B cell (primary cell): ENCODE results near the gene KRTAP10-1. TPM values are rescaled to one million over a fixed set of nuclear protein-coding genes. Genes with fewer than 3 reads are reported as not detected.

Experiments used
- ATAC-seq: fragments of 200-7000 bp; cut with Tn5 transposase; one replicate; pipeline ENCODE4 v1.10.0; 2021; ENCODE audit warnings: low read depth, mild to moderate bottlenecking, moderate number of reproducible peaks, moderate library complexity
- CTCF ChIA-PET: fragments of 350-600 bp; sonication (Branson Sonifier 250); formaldehyde crosslinking; loops from one replicate; lab custom pipeline; 2021; ENCODE audit warnings: antibody characterized with exemption, inconsistent platforms; lab: Charles Lee
- POLR2A ChIA-PET: fragments of 350-600 bp; sonication (Branson Sonifier 250); formaldehyde crosslinking; loops from one replicate; lab custom pipeline; 2021; ENCODE audit warnings: antibody characterized with exemption; lab: Charles Lee
- DNase-seq: peaks from one replicate; pipeline ENCODE4 v3.0.0; 2013
- H2AFZ ChIP-seq: 2 replicates; pipeline ENCODE4 v1.6.1; 2012; ENCODE audit warnings: mild to moderate bottlenecking, low read depth, low read length; ENCODE audit not compliant: insufficient read depth, poor library complexity, severe bottlenecking
- H3K27ac ChIP-seq, 2 donors: 1 replicate in 1 of 2; 2 replicates in 1 of 2; pipeline ENCODE4 v1.5.1; 2012 to 2013; ENCODE audit warnings: low read length in 2 of 2, mild to moderate bottlenecking in 2 of 2, moderate library complexity in 1 of 2
- H3K27me3 ChIP-seq, 4 experiments: fragments of 200-600 bp in 1 of 4; sonication (generic) in 1 of 4; replicated peaks in 1 of 4; 1 replicate in 2 of 4; 2 replicates in 2 of 4; pipeline versions ENCODE4 v1.6.1 to v1.7.0; 2013 to 2016; ENCODE audit warnings: low read length in 3 of 4, mild to moderate bottlenecking in 2 of 4, mixed read lengths in 1 of 4, moderate library complexity in 1 of 4; ENCODE audit not compliant: insufficient read depth in 4 of 4, control insufficient read depth in 3 of 4; ENCODE audit errors: control extremely low read depth in 1 of 4
- H3K36me3 ChIP-seq, 2 experiments: replicated peaks in 1 of 2; 1 replicate in 1 of 2; 2 replicates in 1 of 2; pipeline versions ENCODE4 v1.6.1 to v1.7.1; 2013; ENCODE audit warnings: low read length in 1 of 2; ENCODE audit not compliant: insufficient read depth in 2 of 2, control insufficient read depth in 1 of 2; ENCODE audit errors: control extremely low read depth in 1 of 2, extremely low read depth in 1 of 2
- H3K4me1 ChIP-seq, 2 donors: fragments of 200-600 bp in 1 of 2; sonication (generic) in 1 of 2; 1 replicate in 1 of 2; 2 replicates in 1 of 2; pipeline versions ENCODE4 v1.5.1 to v1.6.1; 2013 to 2017; ENCODE audit warnings: low read length in 2 of 2; ENCODE audit not compliant: control insufficient read depth in 2 of 2, insufficient read depth in 2 of 2
- H3K4me2 ChIP-seq: replicated peaks from 2 replicates; pipeline ENCODE3; 2012; ENCODE audit warnings: mild to moderate bottlenecking, low read depth, low read length; ENCODE audit not compliant: poor library complexity, severe bottlenecking
- H3K4me3 ChIP-seq, 5 experiments: fragments of 200-600 bp in 1 of 5; sonication (generic) in 1 of 5; 1 replicate in 3 of 5; 2 replicates in 2 of 5; pipeline versions ENCODE4 v1.5.1 to v1.7.0; 2011 to 2016; ENCODE audit warnings: low read length in 4 of 5, mild to moderate bottlenecking in 4 of 5, low read depth in 2 of 5, control low read depth in 1 of 5, moderate library complexity in 1 of 5; ENCODE audit not compliant: insufficient read depth in 1 of 5; ENCODE audit errors: control extremely low read depth in 1 of 5, extremely low read depth in 1 of 5
- H3K79me2 ChIP-seq: fragments of 200-600 bp; sonication (generic); one replicate; pipeline ENCODE4 v1.6.0; 2016; ENCODE audit warnings: low read length; ENCODE audit not compliant: control insufficient read depth, insufficient read depth
- H3K9ac ChIP-seq: fragments of 200-600 bp; sonication (generic); 2 replicates; pipeline ENCODE4 v1.6.1; 2017; ENCODE audit warnings: mild to moderate bottlenecking, low read length, moderate library complexity
- H3K9me3 ChIP-seq, 3 donors: one replicate each; pipeline versions ENCODE4 v1.6.1 to v1.7.1; 2013; ENCODE audit warnings: low read length in 2 of 3; ENCODE audit not compliant: control insufficient read depth in 2 of 3, insufficient read depth in 1 of 3; ENCODE audit errors: control extremely low read depth in 1 of 3
- H4K20me1 ChIP-seq: 2 replicates; pipeline ENCODE4 v1.6.0; 2012; ENCODE audit warnings: mild to moderate bottlenecking, low read length; ENCODE audit not compliant: insufficient read depth, control insufficient read depth, poor library complexity, severe bottlenecking
- H3K27ac Mint-ChIP-seq: one replicate; pipeline ENCODE4 v1.8.0; 2021; ENCODE audit warnings: mixed read lengths
- H3K27me3 Mint-ChIP-seq: one replicate; pipeline ENCODE4 v1.8.0; 2021; ENCODE audit warnings: mixed read lengths
- H3K4me1 Mint-ChIP-seq: one replicate; pipeline ENCODE4 v1.8.0; 2021; ENCODE audit warnings: mixed read lengths
- H3K4me3 Mint-ChIP-seq: one replicate; pipeline ENCODE4 v1.8.0; 2021; ENCODE audit warnings: mixed read lengths
- H3K9me3 Mint-ChIP-seq: one replicate; pipeline ENCODE4 v1.8.0; 2022; ENCODE audit warnings: mixed read lengths; ENCODE audit not compliant: insufficient read depth
- EZH2 ChIP-seq: IDR thresholded peaks from 2 replicates; pipeline ENCODE4 v1.6.1; 2012; ENCODE audit warnings: borderline replicate concordance, low read depth, mild to moderate bottlenecking, moderate library complexity, low read length; ENCODE audit not compliant: insufficient read depth, poor library complexity, severe bottlenecking
- WGBS: methylation state at CpG from one replicate; pipeline ENCODE4 v1.1.5; 2013; ENCODE audit warnings: missing lambda C conversion rate; ENCODE audit not compliant: insufficient coverage; 5-methylcytosine and 5-hydroxymethylcytosine counted together
- intact Hi-C: fragments of 100-400 bp; cut with micrococcal nuclease; formaldehyde crosslinking; loops from one replicate; pipeline ENCODE4 v1.10.0; 2022
- polyA plus RNA-seq: library from polyadenylated mRNA; depleted of rRNA; stranded (reverse); fragments of >200 nt; gene quantifications from 2 replicates; pipeline ENCODE4 v1.2.3, GENCODE V29; 2012
- total RNA-seq, 2 donors: library from RNA; stranded (reverse); fragments of 120-200 nt in 1 of 2; gene quantifications; 1 replicate in 1 of 2; 2 replicates in 1 of 2; pipeline versions ENCODE4 v1.2.3 to v1.2.4, GENCODE V29; 2013 to 2022
- TF ChIP-seq, protein P1 (sequence below): fragments of 200-600 bp; IDR thresholded peaks from one replicate; pipeline ENCODE4 v1.8.0; 2022; ENCODE audit warnings: antibody characterized with exemption, mild to moderate bottlenecking

KRTAP10-1 gene
- total and polyA plus RNA-seq, 2 donors (not counting 1 experiment from before 2014, with no cell fraction given): not detected

DNA sequence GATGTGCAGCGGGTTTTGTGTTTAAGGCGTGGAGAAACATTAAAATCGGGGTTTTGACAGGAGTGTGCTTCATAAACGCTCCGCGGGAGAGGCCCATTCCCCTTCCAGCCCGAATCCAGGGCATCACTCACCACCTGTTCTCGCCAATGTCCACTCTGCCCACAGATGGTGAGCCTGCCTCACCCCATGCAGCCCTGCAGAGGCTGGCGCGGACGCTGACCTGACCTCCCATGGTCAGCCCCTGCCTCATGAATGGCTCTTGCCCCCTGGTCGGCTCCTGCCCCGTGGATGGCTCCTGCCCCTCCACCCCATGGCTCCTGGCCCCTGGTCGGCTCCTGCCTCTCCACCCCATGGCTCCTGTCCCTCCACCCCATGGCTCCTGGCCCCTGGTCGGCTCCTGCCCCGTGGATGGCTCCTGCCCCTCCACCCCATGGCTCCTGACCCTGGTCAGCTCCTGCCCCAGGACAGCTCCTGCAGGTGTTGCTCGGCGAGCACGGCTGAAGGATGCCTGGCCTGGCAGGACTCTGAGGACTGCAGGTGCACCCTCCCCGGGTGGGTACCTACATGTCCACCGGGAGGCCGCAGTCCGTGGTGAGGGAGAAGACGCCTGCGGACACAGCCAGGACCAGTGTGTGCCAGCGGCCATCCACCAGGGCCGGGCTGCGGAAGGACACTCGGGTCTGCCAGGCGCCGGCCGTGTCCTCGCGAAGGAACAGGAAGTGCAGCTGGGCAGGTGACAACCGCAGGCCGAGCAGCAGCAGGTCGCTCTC, 6.7 kb downstream of the KRTAP10-1 start:
- ATAC-seq: no peak

DNA sequence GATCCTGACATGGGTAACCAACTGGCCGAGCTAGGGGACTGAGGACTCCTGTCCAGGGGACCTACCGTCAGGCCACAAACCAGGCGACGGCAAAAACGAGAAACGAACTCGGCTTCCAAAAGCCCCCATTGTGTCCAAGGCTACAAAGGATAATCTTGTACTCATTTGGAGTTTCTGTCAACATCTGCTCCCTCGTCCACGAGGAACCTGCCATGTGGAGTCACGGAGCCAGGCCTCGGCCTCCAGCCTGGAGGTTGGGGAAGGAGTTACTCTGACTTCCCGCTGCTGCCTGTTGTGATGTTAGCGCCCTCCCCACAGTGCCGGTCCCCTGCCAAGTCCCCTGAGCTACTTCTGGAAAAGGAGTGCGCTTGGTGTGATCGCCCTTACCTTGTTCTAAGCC, 7.3 kb downstream of the KRTAP10-1 start:
- Histone ChIP-seq H3K4me2 (no peak overlapping the region), H3K27ac (no peak overlapping the region), H2AFZ (no peak overlapping the region), H3K4me1 (no peaks in the 10 kb centered on the region), H3K9me3 (peaks cover 0 to 3% (median 0%) of the 10 kb centered on the region in 3 donors), H4K20me1 (no peaks in the 10 kb centered on the region), H3K27me3 (no peaks in the 10 kb centered on the region), H3K4me3 (no peak overlapping the region), H3K79me2 (no peaks in the 10 kb centered on the region), H3K9ac (no peak overlapping the region), H3K36me3 (no peaks in the 10 kb centered on the region)
- intact Hi-C loops: no loop called here
- Mint-ChIP-seq H3K27me3 (peaks cover 14% of the 10 kb centered on the region), H3K27ac (no peak overlapping the region), H3K4me1 (no peaks in the 10 kb centered on the region), H3K4me3 (no peak overlapping the region), H3K9me3 (no peaks in the 10 kb centered on the region)
- no peak for TF ChIP-seq EZH2
- TF ChIP-seq, protein P1, sequence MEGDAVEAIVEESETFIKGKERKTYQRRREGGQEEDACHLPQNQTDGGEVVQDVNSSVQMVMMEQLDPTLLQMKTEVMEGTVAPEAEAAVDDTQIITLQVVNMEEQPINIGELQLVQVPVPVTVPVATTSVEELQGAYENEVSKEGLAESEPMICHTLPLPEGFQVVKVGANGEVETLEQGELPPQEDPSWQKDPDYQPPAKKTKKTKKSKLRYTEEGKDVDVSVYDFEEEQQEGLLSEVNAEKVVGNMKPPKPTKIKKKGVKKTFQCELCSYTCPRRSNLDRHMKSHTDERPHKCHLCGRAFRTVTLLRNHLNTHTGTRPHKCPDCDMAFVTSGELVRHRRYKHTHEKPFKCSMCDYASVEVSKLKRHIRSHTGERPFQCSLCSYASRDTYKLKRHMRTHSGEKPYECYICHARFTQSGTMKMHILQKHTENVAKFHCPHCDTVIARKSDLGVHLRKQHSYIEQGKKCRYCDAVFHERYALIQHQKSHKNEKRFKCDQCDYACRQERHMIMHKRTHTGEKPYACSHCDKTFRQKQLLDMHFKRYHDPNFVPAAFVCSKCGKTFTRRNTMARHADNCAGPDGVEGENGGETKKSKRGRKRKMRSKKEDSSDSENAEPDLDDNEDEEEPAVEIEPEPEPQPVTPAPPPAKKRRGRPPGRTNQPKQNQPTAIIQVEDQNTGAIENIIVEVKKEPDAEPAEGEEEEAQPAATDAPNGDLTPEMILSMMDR: no peak
- WGBS: 95% methylated on average over 16 of the region's 16 CpGs
- CTCF ChIA-PET: no interaction called here
- DNase-seq (no peak), ATAC-seq (no peak)
- POLR2A ChIA-PET: no interaction called here

More for the DNA sequence above, 6.7 kb downstream of the KRTAP10-1 start:
- H3K9me3 ChIP-seq: peaks cover 0 to 3% (median 0%) of the 10 kb centered on the region in 3 donors
- no peaks in the 10 kb centered on the region for H3K27me3 ChIP-seq
- no peaks in the 10 kb centered on the region for H3K36me3 ChIP-seq
- H4K20me1 ChIP-seq: no peaks in the 10 kb centered on the region
- Mint-ChIP-seq H3K9me3 (no peaks in the 10 kb centered on the region), H3K27ac (no peak overlapping the region), H3K4me1 (no peaks in the 10 kb centered on the region), H3K4me3 (no peak overlapping the region), H3K27me3 (peaks cover 14% of the 10 kb centered on the region)
- no peak overlapping the region for H2AFZ ChIP-seq
- no peak overlapping the region for H3K9ac ChIP-seq
- no peak overlapping the region for H3K4me2 ChIP-seq
- H3K79me2 ChIP-seq: no peaks in the 10 kb centered on the region
- intact Hi-C loops: no loop called here
- no peak overlapping the region for H3K4me3 ChIP-seq
- ChIA-PET CTCF (no interaction called here), POLR2A (no interaction called here)
- H3K27ac ChIP-seq: no peak overlapping the region
- WGBS: 97% methylated on average over 37 of the region's 37 CpGs
- H3K4me1 ChIP-seq: no peaks in the 10 kb centered on the region
- TF ChIP-seq, protein P1: no peak
- TF ChIP-seq EZH2: no peak
- no peak for DNase-seq
